Measurements from ENCODE around the gene FOXRED1.

GRCh38 chr11:126327281-126328000, 58.5 kb downstream of the FOXRED1 start:
- no peak for TF ChIP-seq CTCF (IDR thresholded peaks at IDR 0.05)
- TF ChIP-seq POLR2A (IDR thresholded peaks at IDR 0.05) = no peak

All from body of pancreas (tissue), 4 donors.